Putamen (tissue), 1 donor: Measurements from ENCODE around the gene CFAP57.

Experiments
- DNase-seq: peaks from one replicate; pipeline ENCODE4 v3.0.0-alpha.2; 2016; ENCODE audit warnings: low spot score

CFAP57 gene

DNA sequence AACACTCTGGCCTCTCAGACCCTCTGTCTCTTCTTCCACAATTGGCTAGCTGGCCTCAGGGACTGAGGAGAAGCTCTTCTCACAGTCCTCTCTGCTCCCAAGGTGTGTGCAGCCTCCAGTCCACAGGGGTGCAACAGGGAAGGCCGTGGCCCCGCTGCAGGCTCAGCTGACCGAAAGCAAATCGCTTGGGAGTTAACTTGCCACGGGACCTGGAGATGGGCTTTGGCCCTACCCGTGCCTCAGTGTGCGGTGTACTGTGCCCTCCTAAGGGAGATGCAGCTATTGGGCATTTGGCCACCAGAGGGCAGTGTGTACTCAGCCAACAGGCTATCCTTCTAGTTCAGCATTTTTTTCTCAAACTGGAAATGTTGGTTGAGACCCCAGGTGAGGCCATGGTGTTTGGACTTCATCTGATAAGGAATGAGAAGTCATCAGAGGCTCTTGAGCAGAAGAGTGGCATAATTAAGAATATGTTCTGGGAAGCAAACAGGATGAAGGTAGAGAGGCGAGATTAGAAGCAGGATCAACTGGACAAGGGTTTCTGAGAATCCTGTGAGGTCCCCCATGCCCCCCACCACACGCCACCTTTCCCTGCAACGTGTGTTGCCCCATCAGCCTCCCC lies 55.1 kb downstream of the CFAP57 start:
- peak; percentile 70 for DNase-seq

DNA sequence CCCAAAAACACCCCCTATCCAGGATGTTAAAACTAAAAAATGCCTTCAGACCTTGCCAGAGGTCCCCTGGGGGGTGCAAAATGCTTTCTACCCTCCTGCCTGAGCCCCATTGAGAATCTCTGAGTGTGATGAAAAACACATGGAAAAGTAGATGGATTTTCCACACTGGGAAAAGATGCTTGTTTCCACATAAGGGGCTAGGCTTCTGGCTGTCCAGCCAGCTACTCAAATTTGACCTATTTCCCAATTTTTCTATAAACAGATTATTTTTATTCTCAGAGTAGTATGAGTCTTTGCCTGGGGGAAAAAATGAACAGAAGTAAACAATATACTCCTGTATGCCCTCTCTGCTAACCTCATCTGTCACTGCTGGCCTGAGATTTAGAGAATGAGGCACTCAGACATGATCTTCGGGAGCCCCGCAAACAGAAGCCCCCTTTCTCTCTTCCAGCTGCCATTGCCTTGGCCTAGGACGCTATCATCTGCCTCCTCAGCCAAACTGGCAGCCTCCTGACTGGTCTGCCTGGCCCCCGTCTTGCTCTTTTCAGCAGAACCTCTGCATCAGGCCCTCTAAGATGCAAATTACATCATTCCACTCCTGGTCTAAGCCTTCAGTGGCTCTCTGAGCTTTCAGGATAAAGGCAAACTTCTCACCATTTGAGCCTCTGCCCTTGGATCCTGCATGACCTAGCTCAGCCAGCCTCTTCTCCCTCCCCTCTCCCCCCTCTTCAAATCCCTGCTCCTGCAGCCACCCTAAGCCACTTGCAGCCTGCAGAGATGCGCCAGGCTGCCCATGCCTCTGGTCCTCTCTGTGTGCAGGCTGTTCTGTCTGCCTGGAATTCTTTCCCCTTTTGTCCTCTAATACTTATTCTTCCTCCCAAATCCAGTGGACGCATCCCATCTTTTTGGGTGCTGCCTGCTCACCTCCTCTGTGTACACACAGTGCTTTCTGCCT lies 58.0 kb downstream of the CFAP57 start:
- no peak for DNase-seq

DNA sequence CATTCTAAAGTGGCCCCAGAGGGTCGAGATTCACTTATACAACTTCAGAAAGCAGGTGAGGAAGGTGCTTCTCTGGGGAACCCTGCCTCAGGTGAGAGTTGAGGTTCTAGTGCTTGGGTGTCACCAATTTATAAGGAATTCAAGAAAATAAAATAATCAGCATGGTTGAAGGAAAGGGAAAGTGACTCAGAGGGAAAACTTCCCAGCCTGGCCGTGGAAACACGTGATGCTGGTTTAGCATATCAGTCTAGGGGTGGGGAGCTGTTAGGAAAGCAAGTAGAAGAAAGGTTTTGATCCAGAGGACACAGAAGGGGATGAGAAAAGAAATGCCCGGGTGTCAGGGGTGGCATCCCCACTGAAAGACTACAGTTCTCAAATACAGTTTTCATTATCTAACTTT lies 59.9 kb downstream of the CFAP57 start:
- DNase-seq = no peak

DNA sequence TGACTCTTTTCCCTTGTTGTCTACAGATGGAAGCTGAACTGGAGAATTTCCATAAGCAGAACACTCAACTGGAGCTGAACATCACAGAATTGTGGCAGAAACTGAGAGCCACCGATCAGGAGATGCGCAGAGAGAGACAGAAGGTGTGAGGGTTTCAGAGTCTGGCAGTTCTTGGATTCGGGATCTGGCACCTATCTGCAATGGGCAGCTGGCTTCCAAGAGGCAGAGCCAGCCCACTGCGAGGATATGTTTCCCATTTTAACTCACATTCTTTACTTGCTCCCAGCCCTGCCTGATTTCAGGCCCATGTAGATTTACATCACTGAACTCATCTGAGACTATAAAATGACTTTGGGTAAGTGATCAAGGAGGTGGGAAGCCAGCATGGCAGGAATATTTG lies 60.4 kb downstream of the CFAP57 start:
- no peak for DNase-seq

DNA sequence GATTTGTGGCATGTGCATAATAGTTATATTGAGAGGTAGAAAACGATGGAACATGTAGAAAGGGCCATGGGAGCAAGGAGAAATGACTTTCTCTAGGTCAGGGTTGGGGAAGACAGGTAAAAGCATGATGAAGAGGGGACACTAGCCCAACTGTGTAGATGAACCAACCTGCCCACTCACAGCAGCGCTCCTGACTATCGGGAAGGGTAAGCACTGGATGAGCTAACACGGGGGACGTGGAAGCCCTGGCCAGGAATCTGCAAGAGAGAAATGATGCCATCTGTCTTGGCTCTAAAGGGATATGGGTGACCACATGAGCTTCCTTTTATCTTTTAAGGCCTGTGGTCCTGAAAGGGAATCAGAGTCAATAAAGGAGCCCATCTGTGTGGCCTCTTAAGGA lies 61.5 kb downstream of the CFAP57 start:
- no peak for DNase-seq

DNA sequence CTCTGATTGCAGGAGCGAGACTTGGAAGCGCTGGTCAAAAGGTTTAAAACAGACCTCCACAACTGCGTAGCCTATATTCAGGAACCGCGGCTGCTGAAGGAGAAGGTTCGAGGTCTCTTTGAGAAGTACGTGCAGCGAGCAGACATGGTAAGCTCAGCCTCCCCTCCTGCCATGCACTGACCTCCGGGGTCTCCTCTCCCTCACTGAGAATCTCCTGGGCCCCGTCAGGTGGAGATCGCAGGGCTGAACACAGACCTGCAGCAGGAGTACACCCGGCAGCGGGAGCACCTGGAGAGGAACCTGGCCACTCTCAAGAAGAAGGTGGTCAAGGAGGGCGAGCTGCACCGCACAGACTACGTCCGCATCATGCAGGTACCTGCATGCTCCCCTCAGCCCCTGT lies 62.1 kb downstream of the CFAP57 start:
- DNase-seq = no peak

DNA sequence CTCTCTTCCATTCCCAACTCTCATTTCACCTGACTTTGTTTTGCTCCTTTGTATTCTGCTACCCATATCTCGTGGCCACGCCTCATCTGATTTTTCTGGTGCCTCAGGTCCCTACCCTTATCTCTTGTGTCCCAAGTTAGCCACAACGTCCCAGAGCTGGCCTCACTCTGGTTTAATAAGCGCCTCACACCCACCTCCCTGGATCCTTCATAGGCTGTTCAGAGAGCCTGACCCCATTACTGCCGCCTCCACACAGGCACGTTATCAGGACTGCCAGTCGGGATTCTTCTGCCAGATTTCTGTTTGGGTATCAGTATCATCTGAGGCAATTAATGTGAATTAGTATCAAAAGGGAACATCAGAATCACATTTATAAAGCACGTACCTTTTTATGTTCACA lies 62.9 kb downstream of the CFAP57 start:
- no peak for DNase-seq

DNA sequence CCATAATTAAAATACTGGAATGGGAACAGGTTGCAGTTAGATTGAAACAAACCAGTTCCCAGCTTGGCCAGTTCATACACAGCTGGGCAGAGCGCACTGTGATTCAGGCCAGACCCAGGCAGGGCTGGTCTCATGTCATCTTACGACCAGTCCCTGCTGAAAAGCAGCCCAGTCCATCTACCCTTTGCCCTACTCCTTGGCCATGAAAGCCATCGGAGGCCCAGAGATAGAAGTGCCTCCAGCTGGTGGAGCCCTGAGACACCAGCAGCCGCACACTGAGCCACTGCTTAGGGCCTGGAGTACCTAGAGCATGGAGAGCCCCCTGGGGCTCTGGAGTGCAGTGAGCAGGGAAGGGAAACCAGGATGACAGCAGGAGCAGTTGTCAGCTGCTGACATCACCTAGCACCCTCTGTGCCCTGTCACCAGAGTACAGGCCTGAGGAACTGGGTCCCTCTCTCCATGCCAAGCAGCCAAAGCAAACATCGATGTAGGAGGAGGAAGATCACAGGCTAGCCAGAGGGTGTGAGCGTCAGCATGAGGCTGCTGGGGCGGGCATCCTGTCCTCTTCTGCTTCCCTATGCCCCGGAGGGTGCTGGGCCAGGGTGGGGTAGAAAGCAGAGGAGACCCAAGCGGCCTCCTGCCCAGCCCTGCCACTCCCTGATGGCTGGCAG lies 63.5 kb downstream of the CFAP57 start:
- DNase-seq = no peak

DNA sequence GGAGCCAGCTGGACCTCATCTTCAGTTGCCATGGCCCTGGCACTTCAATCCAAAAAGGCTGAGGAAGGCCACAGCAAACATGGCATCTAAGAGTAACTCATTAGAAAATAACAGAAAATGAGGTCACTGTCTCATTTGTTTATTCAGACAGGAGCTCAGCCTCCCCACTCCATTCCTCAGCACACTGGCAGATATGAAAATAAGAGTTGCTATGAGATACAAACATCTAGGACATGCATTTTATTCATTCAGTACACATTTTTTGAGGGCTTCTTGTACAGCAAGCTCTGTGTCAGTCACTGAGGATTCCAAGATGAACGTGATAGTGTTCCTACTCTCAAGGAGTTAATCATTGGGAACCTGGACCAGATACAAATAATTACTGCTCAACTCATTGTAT lies 65.0 kb downstream of the CFAP57 start:
- DNase-seq = no peak

DNA sequence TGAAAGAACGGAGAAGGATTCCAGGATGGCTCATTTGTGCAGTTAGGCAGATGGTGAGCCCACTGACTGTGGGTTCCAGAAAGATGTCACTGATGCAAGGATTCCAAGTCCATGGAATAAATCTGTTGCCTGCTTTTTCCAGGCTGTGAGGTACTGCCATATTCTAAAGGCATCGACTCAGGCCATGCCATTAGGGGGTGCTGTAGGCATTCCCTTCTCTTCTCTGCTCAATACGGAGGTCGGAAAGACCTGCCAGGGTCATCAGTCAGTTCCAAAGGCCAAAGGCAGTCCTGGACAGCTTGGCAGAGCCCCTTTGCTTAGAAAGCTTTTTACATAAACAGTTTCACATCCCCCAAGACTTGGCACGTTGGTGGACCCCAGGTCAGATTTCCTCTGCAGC lies 66.0 kb downstream of the CFAP57 start:
- DNase-seq = peak; percentile 83

DNA sequence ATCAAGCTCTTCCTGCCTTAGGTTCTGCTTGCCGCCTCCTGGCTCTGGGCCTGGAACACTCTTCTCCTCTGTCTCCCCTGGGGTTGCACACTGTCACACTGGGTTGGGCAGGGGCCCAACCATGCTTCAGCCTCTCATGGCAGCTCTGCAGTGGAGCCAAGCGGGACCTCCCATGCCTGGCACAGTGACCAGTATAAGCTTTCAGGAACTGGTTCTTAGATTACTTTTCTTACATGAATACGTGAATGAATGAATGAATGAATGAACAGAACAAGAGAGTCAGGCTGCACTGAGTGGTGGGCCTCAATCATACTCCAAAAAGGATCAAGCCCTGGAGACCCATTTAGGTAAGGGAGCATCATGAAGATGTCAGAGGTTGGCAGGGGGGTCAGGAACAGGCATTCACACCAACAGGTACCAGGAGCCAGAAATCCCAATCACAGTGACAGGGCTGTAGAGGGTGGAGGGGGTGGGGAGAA lies 66.9 kb downstream of the CFAP57 start:
- DNase-seq = no peak

DNA sequence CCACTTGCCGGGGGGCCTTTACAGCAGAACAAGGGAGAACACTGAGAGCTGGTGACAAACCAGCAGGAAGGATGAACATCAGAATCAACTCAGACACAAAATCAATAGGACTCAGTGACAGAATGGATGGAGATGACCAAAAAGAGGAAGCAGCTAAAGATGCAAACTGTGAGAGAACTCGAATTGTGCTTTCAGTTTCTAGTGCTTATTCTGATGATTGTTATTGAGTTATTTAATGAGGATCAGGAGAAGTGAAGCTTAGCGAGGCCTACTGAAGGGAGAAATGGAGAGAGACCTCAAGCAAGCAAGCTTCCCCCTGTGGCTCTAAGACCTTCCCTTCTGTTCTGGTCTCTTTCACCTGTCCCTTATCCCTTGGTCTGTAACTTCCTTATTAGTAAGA lies 67.4 kb downstream of the CFAP57 start:
- no peak for DNase-seq

DNA sequence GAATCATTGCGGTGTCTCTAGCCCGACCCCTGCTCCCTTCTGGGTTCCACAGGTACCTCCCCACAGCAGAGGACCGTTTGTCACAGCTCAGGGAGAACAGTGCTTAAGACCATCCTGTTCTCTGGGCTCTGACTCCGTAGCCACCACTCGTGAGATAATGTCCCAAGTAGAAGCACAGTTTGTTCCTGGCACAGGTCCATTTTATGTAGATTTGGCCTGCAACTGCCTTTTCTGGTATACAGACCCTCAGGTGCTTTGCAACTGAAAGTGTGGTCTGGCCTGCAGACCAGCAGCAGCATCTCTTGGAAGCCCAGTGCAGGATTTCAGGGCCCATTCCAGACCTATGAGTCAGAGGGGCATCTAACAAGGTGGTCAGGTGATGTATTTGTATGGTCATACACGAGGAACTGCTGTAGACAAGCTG lies 69.3 kb downstream of the CFAP57 start:
- DNase-seq = no peak

DNA sequence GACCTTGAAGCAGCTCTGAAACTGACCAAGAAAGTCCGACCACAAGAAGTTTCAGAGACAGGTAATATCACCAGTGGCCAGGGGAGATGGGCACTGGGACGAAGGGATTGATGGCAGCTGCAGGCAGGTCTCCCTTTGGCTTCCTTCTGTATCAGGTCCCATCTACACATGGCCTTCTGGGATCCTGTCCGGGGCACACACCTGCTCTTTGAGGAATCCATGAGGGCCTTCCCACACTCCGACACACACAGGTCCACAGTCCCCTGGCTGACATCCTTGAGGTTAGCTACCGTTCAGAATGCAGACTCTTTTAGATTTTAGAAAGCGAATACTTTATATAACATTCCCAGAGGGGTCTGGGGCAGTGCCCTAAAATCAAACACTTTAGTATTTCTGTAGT lies 71.2 kb downstream of the CFAP57 start:
- no peak for DNase-seq

DNA sequence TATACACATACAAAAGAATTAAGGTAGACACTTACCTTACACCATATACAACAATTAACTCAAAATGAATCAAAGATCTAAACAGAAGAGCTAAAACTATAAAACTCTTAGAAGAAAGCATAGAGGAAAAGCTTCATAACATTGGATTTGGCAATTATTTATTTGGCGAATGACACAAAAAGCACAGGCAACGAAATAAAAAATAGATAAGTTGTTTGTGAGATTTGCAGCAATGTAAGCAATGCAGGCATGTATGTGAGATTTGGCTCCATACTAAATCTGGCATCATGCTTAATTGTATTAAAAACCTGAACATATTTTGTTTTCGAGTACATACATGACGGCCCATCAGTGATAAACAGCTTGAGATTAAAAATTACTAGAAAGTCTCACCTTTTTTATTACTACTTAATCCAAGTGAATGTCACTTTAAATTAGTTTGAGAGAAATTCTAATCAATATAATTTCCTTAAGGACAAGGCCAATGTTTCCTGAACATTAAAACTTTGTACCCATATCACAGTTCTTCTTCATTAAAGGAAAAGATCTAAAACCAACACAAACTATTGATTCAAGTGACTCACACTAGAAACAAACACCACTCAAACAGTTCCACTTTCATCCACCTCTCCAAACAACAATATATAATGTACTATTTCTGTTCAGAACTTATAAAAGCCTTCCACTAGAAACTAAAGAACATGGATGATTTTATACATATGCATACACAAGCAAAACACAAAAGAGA lies 74.5 kb downstream of the CFAP57 start:
- no peak for DNase-seq

DNA sequence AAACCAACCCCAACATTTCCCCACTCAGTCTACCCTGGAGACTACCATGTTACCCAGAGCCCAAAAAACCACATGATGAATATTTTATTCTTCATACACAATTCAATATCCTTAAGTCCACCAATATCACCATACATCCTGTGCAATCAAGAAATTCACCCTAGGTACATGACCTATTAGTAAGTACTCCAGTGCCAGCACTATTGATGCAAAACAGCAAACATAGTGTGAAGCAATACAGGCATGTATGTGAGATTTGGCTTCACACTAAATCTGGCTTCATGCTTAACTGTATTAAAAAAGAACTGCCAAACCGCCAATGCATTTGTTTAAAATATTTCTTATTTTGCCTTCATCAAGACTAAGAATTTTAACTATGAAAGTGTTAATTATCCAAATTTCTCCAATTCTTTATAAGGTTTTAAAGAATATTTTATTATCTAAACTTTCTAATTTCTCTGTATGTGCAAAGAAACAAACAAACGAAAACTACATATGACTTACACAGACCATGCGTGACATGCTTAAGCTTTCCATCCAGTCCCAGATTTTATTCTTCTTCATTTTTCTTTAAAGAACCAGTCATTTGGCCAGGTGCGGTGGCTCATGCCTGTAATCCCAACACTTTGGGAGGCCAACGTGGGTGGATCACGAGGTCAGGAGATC lies 75.3 kb downstream of the CFAP57 start:
- DNase-seq = no peak

DNA sequence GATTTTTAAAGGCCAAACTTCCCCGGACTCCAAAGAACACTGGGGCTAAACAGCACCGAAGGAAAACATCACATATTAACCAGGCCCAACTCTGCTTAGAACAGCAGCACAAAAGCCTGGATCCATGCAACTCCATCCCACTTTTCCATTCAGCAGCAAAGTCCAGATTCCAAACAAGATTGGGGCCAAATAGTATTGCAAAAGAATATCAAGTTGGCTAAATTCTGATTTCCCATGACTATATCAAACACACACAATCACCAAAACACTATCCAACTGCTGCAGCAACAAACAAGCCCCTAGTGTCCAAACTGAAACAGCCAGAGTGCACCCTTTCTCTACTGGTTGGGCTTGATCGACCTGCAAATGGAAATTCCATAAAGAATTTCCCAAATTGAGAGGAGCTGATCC lies 78.2 kb downstream of the CFAP57 start:
- no peak for DNase-seq

DNA sequence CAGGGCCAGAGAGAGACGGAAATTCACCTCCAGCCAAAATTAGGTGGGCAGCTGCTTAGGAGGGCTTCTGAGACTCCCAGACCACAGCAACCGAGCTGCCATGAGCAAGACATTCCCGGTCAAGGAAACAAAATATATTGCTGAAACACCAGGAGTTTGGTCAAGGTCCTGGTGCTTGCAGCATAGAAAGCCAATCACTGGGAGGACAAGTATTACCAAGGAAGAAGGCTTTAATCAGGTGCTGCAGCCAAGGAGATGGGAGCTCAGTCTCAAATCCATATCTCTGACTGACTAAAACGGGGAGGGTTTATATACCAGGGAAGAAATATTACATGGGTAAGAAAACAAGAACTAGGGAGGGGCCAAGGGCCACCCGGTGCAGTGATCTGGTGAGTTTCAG lies 78.9 kb downstream of the CFAP57 start:
- DNase-seq = no peak

DNA sequence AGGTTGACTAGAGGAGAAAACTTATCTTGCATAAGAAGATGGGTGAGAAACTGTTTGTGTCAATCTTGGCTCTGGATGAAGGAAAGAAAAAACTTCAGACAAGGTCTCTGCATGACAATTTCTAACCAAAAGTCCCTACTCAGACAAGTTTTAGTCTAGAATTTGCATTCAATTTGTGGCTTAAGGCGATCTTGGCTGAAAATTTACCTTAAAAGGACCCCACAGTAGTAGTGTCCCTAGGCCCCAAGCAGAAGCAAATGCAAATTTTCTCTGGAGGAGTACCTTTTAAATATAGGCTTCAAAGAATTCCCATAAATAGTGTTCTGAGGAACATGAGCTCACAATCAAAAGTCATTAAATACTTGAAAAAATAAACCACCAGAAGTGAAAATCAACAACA lies 80.1 kb downstream of the CFAP57 start:
- no peak for DNase-seq

DNA sequence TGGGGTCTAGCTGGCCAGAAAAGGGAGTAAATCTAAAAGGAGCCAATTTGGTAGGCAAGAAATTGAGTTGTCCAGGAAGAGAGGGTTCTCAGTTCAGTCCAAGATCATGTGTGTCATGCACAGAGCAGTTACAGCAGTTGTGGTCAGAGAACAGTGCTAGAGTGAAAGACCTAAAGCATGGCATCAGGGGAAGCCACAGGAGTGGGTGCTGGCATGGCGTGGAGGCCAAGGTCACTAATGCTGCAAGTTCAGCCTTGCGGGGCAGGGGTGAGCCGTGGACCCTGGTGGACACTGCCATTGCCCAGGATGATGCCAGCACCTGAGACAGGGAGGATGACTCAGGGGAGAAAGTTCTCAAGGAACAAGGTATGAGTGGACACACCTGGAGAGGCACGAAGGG lies 81.0 kb downstream of the CFAP57 start:
- no peak for DNase-seq

DNA sequence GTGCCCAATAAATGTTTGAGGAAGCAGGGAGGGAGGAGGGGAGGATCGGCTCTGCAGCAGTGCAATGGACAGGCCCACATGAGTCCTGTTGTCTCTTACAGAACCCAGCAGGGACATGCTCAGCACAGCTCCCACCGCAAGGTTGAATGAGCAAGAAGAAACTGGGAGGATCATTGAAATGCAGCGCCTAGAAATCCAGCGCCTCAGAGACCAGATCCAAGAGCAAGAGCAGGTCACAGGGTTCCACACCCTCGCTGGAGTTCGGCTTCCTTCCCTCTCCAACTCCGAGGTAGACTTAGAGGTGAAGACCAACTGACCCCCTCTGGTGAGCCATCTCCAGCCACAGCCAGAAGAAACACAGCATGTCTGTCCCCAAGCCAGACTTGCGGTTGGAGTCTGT lies 81.7 kb downstream of the CFAP57 start:
- no peak for DNase-seq
